ENCODE data around the gene SLC36A3.
"Not testable (repeated sequence)": the region's sequence is repeated elsewhere in the genome, so short reads cannot be mapped to it uniquely, and the experiment has no call there.

The SLC36A3 gene

DNA sequence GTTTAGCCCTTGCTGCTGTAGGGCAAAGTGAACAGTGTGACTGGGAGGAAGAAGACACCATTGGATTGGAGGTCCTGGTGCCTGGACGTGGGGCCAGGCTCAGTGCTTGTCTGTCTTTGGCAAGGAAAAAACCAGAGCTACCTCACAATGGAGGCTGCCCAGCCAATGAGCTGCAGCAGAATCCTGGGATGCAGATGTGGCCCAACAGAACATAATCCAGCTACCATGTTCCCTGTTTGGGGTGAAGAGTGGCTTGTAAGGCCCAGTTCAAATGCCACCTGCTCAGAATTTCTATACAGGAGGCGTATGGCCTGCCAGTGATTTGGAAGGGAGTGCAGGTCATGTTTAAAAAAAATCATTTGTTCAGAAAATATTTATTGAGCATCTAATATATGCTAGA, at the start of gene SLC36A3:
Gene SLC36A3 (minus strand): TSS at position 101 of the 400 bp plus-strand sequence. CDS start 412 bp downstream, outside the sequence.
- DNase-seq = no peak

DNA sequence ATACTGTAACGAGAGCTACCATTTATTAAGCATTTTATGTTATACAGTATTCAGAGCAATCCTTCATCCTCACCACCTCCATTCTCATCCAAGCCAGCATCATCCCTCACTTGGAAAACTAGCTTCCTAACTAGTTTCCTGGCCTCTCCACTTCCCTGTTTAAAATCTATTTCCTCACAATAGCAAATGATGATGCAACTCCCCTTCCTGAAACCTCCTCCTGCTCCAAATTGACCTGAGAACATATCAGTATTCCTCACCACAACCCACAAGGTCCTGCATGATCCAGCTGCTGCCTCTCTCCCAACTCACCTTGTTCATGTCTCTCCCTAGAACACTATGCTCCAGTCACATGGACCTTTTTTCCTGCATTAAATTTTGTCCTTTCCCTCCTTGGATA, 48.1 kb upstream of the SLC36A3 start:
- DNase-seq = no peak

DNA sequence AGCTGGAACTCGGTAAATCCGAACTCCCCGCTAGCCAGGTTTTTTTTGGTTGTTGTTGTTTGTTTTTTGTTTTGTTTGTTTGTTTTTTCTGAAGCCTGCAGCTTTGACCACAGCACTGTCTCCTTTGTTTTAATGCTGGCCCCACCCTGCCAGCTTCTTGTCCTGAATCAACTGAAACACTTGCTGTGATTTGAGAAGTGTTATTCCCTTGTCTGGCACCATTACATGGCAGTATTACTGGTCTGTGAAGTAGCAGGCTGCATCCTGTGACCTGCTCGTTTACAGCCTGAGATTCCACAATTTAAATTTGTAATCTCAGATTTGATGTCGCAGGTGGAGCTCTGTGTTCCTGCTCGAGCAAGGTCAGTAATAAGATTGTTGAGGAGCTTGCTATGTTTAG, 45.2 kb upstream of the SLC36A3 start:
- DNase-seq = no peak

DNA sequence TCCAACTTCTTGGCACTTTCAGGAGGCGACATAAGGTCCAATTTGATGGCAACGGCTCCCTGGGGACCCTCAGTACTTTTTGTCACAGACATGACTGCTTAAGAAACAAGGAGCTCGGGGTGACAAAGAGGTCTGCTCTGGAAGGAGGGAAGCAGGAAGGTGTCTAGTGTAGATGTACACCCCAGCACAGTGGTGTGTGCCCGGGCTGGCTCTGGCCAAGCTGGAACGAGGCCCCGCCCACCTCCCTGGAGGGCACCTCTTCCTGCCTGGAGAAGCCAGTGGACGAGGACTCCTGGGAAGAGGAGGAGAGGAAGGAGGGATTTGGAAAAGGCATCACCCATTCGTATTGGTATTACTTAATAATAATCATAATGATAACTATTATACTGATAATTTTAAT, 43.8 kb upstream of the SLC36A3 start, which contains the start of gene SLC36A2:
Gene SLC36A2 (minus strand): TSS at position 191 of the 400 bp plus-strand sequence. CDS start 99 bp downstream, at position 92.
- no peak for DNase-seq

DNA sequence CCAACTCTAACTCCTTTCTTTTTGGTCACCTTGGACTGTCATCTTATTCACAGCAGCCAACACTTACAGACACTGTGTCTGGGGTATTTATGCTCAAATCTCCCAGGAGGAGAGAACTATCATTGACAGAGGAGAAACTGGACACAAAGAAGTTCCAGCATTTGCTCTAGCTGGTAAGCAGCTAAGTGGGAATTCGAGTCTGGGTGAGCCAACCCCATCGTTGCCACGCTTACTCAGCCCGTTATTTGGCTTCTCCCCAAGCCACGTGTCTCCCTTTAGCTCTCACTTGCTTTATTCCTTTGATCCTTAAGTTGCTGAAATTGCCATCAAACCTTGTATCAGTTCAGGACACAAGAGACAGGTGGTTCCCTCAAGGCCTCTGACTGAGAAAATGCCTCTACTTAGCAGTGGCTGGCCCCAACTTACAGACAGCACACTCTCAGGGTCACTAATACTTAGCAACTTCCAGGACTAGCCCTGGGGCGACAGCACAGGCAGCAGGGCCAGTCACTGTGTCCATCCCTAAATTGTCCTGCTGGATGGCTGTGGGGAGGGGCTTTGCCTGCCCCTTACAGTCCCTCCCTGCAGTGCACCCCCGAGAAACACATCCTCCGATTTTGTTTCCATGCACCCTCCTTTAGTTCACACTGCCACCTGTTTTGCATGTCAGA, 42.4 kb upstream of the SLC36A3 start:
- DNase-seq = no peak

DNA sequence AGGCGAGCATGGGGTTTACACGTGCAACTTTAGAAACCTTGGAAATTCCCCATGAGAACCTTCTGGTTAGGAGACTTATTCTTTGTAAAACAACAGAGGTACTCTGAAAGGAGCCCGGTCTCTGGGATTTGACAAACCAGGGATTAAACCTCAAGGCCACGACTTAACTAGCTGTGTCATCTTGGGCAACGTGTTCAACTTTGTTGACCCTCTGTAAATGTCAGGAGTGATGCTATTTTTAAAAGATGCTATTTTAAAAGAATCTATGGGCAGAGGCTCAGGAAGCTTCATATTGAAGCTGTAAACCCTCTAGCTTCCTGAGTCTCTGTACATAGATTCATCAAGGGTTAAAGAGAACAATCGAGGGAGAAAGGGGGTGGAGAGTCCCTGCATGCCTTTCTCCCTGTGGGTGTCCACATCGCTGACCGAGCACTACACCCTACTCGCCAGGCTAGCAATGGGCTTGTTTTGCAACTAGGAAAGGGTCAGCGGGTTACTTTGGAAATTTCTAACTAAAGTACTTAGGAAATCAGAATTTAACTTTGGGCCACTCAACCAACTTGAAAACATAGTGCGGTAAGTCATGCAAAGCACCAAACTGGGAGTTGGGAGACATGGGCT, 41.7 kb upstream of the SLC36A3 start:
- no peak for DNase-seq

DNA sequence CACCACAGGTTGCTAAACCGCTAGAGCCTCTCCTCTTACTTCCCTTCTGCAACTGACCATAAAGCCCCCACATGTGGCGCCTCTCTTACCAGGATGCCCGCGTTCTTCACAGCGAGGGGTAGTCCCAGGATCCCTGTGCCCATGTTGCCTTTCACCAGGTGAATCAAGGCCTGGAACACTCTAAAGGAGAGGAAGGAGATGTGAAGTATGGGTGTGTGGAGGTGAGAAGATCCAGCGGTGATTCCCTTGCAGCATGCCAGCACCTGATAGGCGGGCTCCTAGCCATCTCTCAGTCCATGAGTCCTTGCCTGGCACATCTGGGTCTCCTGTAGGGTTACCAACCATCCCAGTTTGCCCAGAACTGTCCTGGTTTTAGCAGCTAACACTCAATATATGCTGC, 40.5 kb upstream of the SLC36A3 start:
- no peak for DNase-seq

DNA sequence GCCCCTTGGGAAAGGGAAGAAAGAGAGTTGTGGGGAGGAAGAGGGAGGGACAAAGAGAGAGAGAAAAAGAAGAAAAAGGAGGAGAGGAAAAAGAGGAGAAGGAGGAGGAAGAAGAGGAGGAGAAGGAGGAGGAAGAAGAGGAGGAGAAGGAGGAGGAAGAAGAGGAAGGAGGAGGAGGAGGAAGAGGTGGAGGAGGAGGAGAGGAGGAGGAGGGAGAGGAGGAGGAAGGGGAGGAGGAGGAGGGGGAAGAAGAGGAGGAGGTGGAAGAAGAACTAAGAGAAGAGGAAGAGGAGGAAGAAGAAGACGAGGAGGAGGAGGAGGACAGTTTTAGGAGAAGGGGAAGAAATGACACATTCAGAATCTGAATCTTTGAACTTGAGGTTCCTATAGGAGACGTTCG, 36.4 kb upstream of the SLC36A3 start:
- no peak for DNase-seq

DNA sequence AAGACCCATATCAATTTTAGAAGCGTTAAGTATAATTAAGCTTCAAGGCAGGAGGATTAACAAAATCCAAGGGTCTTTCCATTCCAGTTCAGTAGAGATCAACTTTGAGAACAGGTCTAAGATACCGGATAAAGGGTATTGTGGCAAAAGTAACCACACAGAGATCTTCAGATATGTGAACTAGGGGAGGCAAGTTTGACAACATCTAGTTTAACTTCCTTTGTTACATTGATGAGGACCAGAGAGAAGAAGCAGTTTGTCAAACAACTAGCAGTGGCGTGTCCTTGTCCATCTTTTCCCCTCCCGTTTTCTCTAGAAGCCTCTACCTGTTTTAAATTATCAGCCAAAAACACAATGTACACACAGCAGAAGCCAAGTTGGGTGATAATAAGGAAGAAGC, 35.2 kb upstream of the SLC36A3 start:
- no peak for DNase-seq

DNA sequence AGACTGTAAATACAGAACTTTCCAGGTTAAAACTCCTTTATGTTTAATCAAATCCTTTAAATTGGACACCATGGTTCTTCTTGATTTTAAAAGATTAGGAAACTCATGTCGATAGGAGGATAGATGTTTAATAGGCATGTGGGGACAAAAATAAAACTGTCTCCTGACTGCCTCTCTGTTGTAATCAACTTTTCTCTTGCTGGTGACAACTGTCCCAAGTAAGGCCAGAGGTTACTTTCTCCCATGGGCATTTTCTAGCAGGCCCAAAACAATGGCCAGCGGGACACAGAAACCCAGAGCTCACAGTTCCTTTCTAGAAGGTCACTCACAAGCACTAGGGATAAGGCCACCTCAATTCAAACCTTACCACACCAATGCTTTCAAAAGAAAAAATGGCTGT, 29.3 kb upstream of the SLC36A3 start:
- no peak for DNase-seq

DNA sequence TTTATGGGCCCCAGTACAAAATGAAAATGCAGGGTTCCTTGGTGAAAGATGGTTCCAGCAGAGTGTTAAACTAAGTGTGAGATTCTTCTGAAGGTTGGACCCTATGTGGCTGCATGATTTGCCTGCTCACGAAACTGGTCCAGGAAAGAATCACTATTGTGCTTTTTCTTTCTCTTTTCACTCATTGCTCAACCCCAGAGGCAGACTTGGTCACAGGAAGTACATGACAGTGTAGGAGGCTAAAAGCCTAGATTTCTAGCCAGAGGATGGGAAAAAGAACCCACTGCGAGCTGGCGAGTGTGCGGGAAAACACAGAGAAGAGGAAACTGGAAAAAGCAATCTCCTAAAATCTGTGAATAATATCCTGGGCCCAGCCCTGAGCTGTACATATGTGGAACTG, 25.2 kb upstream of the SLC36A3 start:
- DNase-seq = no peak

DNA sequence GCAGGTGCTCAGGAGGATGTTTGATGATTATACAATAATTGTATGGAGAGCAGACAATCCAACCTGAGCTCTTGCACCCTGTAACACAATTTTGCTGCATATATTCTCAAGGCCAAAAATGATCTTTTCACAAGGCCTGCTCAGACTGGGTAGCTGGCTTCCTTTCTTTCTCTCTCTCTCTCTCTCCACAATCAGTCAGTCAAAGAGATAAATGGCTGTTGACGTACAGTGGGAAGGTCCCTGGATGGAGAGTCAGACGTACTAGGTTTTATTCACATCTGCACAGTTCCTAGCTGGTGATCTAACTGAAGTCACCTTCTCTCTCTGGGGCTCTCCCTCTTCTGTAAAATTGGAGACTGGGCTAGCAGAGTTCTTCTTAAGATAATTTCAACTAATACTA, 24.0 kb upstream of the SLC36A3 start:
- no peak for DNase-seq

DNA sequence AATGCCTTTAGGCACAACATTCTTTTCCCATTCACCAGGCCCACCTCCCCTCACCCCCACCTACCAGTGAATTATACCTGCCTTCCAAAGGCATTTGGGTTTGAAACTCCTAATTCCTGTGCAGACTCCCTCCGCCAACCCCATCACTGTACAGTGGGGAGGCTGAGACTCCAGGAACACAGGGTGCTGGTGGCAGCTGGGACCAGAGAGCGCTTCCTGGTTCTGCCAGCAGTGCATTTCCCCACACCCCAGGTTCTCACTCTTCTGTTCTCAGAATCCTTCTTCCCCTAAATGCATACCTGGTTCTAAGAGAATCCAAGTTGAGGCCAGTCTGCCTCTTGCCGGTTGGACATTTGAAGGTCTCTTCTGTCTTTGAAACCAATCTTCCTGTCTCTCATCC, 22.7 kb upstream of the SLC36A3 start:
- DNase-seq = no peak

DNA sequence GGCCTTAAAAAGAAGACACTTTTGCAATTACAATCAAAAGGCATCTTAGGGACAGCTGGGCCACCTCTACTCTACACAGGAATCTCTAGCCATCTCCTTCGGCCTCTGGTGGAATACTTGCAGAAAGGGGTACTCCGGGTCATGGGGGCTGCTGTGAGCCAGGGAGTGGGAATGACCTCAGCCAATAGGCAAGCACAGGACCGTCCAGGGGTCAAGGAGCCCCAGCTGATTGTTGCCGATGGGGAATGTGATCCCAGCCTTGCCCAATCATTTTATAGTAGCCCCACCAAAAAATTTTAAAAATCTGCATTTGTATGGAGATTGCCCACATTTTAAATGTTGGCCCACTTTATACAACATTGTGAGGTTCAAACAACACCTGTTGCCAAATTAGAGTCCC, 16.9 kb upstream of the SLC36A3 start:
- DNase-seq = no peak

DNA sequence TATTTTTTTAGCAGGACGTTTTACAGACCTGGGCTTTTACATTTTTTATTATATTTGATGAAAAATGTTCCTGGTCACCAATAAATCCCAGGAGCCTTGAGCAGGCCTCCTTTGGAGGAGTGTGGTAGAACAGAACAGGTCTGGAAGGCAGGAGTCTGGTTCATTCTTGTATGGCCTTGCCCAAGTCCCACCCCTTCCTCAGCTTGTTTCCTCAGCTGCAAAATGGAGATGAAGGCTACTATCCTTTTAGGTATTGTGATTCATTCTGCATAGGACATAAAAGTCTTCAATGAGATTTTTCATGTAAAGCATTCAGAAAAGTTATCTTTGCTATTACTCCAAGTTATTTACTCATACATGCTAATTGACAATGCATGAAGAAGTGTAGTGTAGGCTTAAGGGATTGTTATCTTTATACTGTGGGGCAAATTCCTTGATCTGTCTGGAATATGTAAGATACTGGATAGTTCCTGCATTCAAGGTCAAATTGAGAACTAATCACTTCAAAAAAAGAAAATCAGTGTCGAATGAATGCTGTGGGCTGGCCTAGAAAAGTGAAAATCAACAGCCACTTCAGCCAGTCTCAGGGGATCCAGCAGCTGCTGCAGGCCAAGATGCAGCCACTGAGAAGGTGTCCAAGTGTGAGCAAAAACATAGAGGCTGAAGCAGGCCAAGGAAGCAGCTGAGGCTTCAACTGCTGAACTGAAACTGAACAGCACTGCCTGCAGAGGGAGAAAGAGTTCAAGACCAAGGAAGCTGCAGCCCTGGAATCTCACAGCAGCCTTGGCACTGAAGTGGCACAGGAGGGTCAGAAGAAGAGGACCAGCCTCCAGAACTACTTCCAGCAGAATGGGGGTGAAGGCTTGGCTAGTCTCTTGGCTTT, 15.5 kb upstream of the SLC36A3 start:
- DNase-seq = no peak

DNA sequence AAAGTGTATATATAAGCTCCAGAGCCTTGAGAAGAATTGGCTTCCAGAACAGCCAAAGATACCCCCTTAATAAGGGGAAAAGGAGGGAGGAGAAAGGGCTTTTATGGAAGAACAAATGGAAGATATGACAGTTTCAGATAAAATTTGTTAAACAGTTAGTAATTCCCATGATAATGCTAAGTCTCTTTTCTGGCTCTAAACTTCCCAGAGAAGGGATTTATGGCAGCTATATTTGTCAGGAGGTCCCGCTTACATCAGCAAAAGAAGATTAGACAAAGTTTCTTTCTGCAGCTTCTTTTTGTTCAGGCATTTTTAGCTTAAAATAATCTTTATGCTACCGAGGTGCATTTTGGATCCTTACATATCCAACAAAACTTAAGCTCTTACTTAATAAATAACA, 14.3 kb upstream of the SLC36A3 start:
- DNase-seq = no peak

DNA sequence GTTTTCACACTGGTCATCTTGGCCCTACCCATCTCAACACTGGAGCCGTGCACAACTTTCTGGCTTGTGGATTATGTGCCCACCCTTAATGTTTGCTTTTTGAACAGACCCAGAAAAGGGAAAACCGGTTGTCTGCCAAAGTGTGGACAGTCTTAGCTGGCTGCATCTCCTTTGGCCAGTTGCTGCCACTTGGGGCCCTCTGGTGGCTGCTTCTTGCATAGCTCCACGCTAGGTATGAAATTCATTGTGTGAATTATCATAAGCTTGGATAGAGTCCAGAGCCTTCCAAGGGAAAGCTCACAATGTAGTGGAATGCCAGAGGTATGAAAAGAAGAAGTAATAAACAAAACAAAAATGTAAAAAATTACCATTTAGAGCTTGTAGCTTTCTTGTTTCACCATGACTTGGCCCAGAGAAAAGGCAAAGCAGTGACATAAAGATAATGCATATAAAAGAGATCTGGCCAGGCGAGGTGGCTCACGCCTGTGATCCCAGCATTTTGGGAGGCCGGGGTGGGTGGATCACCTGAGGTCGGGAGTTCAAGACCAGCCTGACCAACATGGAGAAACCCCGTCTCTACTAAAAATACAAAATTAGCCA, 12.5 kb upstream of the SLC36A3 start:
- DNase-seq = peak; percentile 6

DNA sequence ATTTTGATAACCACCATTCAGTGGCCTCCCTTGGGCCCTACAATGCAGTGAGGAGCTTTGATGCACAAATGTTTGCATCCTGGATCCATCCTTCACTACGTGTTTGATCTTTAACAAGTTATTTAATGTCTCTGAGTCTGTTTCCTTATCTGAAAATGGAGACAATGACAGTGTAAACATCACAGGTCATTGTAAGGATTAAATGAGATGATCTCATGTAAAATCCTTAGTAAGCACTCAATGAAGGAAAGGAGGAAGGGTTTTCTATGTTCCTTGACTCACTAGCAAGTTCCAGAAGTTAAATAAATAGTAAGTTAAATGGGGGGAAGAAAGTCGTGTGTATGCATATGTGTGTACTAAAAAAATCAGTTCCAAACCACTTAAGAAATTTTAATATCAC, 9.8 kb upstream of the SLC36A3 start:
- no peak for DNase-seq

DNA sequence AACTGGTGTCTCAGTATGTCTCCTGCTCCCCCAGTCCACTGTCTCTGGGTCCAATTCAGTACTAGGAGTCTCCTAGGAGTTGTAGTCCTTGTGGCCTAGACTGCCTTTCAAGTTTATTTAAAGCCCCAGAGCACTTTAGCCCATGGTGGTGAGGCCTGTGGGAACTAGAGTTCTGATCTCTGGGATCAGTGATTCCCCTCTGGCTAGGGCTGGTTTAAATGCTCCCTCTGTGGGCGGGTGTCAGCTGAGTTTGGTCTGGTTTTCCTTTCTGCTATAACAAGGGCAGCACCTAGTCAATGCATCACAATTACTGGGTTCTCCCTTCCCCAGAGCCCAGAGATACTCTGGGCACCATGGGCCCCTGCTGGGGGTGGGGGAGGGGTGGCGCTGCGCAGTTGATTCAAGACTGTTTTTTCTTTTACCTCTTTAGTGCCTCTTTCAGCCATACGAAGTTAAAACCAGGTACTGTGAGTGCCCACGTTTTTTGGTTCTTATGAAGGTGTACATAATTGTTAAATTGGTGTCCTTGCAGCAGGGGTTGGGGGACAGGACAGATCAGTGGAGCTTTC, 9.3 kb upstream of the SLC36A3 start:
- no peak for DNase-seq

DNA sequence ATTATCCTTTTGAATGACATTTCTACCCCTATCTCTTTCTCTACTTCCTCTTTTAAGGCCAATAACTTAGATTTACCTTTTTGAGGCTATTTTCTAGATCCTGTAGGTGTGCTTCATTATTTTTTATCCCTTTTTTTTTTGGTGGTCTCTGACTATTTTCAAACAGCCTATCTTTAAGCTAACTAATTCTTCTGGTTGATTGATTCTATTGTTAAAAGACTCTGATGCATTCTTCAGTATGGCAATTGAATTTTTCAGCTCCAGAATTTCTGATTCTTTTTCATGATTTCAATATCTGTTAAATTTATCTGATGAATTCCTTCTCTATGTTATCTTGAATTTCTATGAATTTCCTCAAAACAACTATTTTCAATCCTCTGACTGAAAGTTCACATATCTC, 7.4 kb upstream of the SLC36A3 start:
- DNase-seq = no peak

DNA sequence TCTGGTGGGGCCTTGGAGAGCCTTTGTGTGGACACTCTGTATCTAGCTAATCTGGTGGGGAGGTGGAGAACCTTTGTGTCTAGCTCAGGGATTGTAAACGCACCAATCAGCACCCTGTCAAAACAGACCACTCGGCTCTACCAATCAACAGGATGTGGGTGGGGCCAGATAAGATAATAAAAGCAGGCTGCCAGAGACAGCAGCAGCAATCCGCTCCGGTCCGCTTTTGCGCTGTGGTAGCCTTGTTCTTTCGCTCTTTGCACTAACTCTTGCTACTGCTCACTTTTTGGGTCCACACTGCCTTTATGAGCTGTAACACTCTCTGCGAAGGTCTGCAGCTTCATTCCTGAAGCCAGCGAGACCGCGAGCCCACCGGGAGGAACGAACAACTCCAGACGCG, 6.3 kb upstream of the SLC36A3 start:
- not testable (repeated sequence) for DNase-seq

DNA sequence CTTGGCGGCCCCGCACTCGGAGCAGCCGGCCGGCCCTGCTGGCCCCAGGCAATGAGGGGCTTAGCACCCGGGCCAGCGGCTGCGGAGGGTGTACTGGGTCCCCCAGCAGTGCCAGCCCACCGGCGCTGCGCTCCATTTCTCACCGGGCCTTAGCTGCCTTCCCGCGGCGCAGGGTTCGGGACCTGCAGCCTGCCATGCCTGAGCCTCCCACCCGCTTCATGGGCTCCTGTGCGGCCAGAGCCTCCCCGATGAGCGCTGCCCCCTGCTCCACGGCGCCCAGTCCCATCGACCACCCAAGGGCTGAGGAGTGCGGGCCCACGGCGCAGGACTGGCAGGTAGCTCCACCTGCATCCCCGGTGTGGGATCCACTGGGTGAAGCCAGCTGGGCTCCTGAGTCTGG, 5.7 kb upstream of the SLC36A3 start:
- DNase-seq = not testable (repeated sequence)
